ENCODE data around the gene ARID4A.
"Not testable (repeated sequence)": the region's sequence is repeated elsewhere in the genome, so short reads cannot be mapped to it uniquely, and the experiment has no call there.

Gene ARID4A

GRCh38 chr14:58298477-58299400 lies at the start of gene ARID4A:
TSS of gene ARID4A (plus strand) at chr14:58298555. CDS start at chr14:58299855, 1,300 bp downstream.
- no peak for DNase-seq (ENCODE audit: low spot score)

- DNase-seq (ENCODE audit: low spot score), result no peak
Measured at GRCh38 chr14:58249611-58250010, 48.7 kb upstream of the ARID4A start.

- no peak for DNase-seq (ENCODE audit: low spot score)
Measured at GRCh38 chr14:58258156-58258555, 40.2 kb upstream of the ARID4A start.

- not testable (repeated sequence) for DNase-seq (ENCODE audit: low spot score)
Measured at GRCh38 chr14:58262005-58262404, 36.4 kb upstream of the ARID4A start.

- no peak for DNase-seq (ENCODE audit: low spot score)
Measured at GRCh38 chr14:58265401-58265800, 33.0 kb upstream of the ARID4A start.

- no peak for DNase-seq (ENCODE audit: low spot score)
Measured at GRCh38 chr14:58270628-58271027, 27.7 kb upstream of the ARID4A start.

GRCh38 chr14:58272588-58273372 lies 25.6 kb upstream of the ARID4A start:
- peak; percentile 5 for DNase-seq (ENCODE audit: low spot score)

- no peak for DNase-seq (ENCODE audit: low spot score)
Measured at GRCh38 chr14:58274881-58275280, 23.5 kb upstream of the ARID4A start.

- DNase-seq (ENCODE audit: low spot score), result no peak
Measured at GRCh38 chr14:58275527-58276190, 22.7 kb upstream of the ARID4A start.

GRCh38 chr14:58276208-58276607 lies 22.1 kb upstream of the ARID4A start:
- DNase-seq (ENCODE audit: low spot score), result no peak

- no peak for DNase-seq (ENCODE audit: low spot score)
Measured at GRCh38 chr14:58278177-58278576, 20.2 kb upstream of the ARID4A start.

GRCh38 chr14:58280954-58281787 lies 17.2 kb upstream of the ARID4A start:
- DNase-seq (ENCODE audit: low spot score), result peak; percentile 63

- DNase-seq (ENCODE audit: low spot score), result no peak
Measured at GRCh38 chr14:58281969-58282368, 16.4 kb upstream of the ARID4A start.

- DNase-seq (ENCODE audit: low spot score), result no peak
Measured at GRCh38 chr14:58282925-58283593, 15.3 kb upstream of the ARID4A start.

GRCh38 chr14:58283730-58284129 lies 14.6 kb upstream of the ARID4A start:
- no peak for DNase-seq (ENCODE audit: low spot score)

GRCh38 chr14:58285132-58285531 lies 13.2 kb upstream of the ARID4A start:
- DNase-seq (ENCODE audit: low spot score), result no peak

GRCh38 chr14:58287607-58288042 lies 10.7 kb upstream of the ARID4A start:
- DNase-seq (ENCODE audit: low spot score), result no peak

GRCh38 chr14:58288106-58288792 lies 10.1 kb upstream of the ARID4A start:
- DNase-seq (ENCODE audit: low spot score), result no peak

- DNase-seq (ENCODE audit: low spot score), result no peak
Measured at GRCh38 chr14:58291646-58292045, 6.7 kb upstream of the ARID4A start.

- DNase-seq (ENCODE audit: low spot score), result no peak
Measured at GRCh38 chr14:58292187-58292586, 6.2 kb upstream of the ARID4A start.
